ENCODE measurements around the gene IFNGR1. TPM values are rescaled to one million over a fixed set of nuclear protein-coding genes. Genes with fewer than 3 reads are reported as not detected.

The IFNGR1 gene
- polyA plus RNA-seq, 1 experiment: 56.1 TPM

DNA sequence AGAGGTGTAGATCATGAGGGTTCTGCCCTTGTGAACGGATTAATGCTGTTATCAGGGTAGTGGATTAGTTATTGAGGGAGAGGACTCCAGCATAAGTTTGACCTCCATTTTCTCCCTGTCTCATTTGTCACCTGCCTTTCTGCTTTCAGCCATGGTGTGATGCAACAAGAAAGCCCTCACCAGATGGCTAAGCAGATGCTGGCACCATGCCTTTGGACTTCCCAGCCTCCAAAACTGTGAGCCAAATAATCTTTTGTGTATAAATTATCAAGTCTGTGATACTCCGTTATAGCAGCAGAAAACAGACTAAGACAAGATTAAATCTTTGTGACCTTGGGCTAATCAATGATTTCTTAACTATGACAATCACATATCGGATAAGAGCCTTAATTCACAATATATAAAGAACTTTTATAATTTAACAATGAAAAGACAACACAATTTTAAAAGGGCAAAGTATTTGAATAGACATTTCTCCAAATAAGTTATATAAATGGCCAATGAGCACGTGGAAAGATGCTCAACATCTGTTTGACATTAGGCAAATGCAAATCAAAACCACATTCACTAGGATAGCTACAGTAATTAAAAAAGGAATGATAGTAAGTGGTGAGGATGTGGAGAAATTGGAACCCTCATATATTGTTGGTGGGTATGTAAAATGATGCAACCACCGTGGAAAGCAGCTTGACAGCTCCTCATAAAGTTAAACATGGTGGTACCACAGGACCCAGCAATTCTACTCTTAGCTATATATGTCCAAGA, 45.3 kb upstream of the IFNGR1 start:
- DNase-seq (ENCODE audit: low read depth): peak; percentile 26
- ChIA-PET POLR2A (no interaction called here), CTCF (interaction anchor here (0.6 to 1.2 kb wide), 3 partner anchors 12 to 50 kb away, joined by 3 to 4 read pairs (median 3); no protein-coding TSS in a partner anchor)
- Histone ChIP-seq H3K4me3 (ENCODE audit: low read depth, low read length) (no peak overlapping the region), H3K27me3 (ENCODE audit: control insufficient read depth, insufficient read depth, low read length) (no peaks in the 10 kb centered on the region; the same call in 1 of the 2 replicates), H3K36me3 (ENCODE audit: control insufficient read depth, insufficient read depth, low read length) (no peaks in the 10 kb centered on the region)
- TF ChIP-seq, protein P1, sequence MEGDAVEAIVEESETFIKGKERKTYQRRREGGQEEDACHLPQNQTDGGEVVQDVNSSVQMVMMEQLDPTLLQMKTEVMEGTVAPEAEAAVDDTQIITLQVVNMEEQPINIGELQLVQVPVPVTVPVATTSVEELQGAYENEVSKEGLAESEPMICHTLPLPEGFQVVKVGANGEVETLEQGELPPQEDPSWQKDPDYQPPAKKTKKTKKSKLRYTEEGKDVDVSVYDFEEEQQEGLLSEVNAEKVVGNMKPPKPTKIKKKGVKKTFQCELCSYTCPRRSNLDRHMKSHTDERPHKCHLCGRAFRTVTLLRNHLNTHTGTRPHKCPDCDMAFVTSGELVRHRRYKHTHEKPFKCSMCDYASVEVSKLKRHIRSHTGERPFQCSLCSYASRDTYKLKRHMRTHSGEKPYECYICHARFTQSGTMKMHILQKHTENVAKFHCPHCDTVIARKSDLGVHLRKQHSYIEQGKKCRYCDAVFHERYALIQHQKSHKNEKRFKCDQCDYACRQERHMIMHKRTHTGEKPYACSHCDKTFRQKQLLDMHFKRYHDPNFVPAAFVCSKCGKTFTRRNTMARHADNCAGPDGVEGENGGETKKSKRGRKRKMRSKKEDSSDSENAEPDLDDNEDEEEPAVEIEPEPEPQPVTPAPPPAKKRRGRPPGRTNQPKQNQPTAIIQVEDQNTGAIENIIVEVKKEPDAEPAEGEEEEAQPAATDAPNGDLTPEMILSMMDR (IDR thresholded peaks at IDR 0.05; ENCODE audit: insufficient read depth, low read depth, low read length): no peak

DNA sequence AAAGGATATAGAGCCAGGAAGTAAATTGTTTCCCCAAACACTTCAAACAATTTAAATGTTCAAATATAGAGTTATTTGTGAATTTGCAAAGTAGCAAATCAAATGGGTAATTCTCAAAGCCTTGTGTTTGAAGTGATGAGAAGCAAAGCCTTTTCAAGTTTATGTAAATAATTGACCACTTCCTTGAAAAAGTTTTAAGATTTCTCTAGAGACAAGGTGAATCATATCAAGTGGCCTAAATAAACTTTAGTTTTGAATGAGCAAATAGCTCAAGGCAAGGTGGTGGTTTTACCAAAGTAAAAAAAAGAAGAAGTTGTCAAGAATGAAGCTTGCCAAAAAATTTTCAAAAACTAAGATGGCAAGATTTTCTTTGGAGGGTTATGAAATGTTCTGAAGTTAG, 42.6 kb upstream of the IFNGR1 start:
- DNase-seq (ENCODE audit: low read depth): no peak
- no peaks in the 10 kb centered on the region; the same call in 1 of the 2 replicates for H3K27me3 ChIP-seq (ENCODE audit: control insufficient read depth, insufficient read depth, low read length)
- no peaks in the 10 kb centered on the region for H3K36me3 ChIP-seq (ENCODE audit: control insufficient read depth, insufficient read depth, low read length)
- TF ChIP-seq, protein P1 (IDR thresholded peaks at IDR 0.05; ENCODE audit: insufficient read depth, low read depth, low read length): no peak
- ChIA-PET CTCF (no interaction called here), POLR2A (interaction anchor here (0.8 kb wide), 1 partner anchor 50 kb away, joined by 7 read pairs; no protein-coding TSS in a partner anchor)
- H3K4me3 ChIP-seq (ENCODE audit: low read depth, low read length): no peak overlapping the region

DNA sequence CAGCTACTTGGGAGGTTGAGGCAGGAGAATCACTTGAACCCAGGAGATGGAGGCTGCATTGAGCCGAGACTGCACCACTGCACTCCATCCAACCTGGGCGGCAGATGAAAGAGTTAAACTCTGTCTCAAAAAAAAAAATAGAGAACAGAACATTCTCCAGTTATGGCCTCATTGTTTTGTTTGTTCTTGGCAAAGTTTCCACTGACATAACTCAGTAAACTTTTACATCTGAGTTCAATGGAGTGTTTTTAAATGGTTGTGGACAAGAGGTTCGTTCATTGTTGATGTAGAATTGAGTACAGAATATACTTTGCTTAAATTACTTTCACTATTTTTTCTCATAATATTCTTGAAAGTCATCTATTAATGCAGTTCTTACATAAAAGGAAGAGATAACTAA, 42.2 kb upstream of the IFNGR1 start:
- DNase-seq (ENCODE audit: low read depth): no peak
- CTCF ChIA-PET: no interaction called here
- Histone ChIP-seq H3K27me3 (ENCODE audit: control insufficient read depth, insufficient read depth, low read length) (no peaks in the 10 kb centered on the region; the same call in 1 of the 2 replicates), H3K36me3 (ENCODE audit: control insufficient read depth, insufficient read depth, low read length) (no peaks in the 10 kb centered on the region), H3K4me3 (ENCODE audit: low read depth, low read length) (no peak overlapping the region)
- TF ChIP-seq, protein P1 (IDR thresholded peaks at IDR 0.05; ENCODE audit: insufficient read depth, low read depth, low read length): no peak
- POLR2A ChIA-PET: no interaction called here

DNA sequence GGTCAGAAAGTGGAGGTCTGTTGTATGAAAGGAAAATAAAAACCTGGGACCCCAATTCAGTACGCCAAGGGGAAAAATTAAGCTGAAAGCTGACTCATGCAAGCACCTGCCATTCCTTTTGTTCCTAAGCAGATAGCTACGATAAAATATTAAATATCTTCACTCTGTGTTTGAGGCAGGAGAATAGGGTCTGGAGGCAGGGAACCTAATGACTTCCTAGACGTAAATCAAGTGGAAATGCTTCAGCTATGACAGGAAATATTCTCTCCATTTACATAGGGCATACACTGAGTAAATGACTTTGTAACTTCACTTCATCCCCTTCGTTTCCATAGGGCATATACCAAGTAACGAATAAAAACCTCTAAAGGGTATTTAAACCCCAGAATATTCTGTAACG, 41.0 kb upstream of the IFNGR1 start:
- Histone ChIP-seq H3K36me3 (ENCODE audit: control insufficient read depth, insufficient read depth, low read length) (no peaks in the 10 kb centered on the region), H3K4me3 (ENCODE audit: low read depth, low read length) (no peak overlapping the region), H3K27me3 (ENCODE audit: control insufficient read depth, insufficient read depth, low read length) (no peaks in the 10 kb centered on the region; the same call in 1 of the 2 replicates)
- DNase-seq (ENCODE audit: low read depth): no peak
- CTCF ChIA-PET: interaction anchor here (1.0 to 1.4 kb wide), 2 partner anchors 8 to 12 kb away, joined by 4 read pairs; no protein-coding TSS in a partner anchor
- TF ChIP-seq, protein P1 (IDR thresholded peaks at IDR 0.05; ENCODE audit: insufficient read depth, low read depth, low read length): no peak
- POLR2A ChIA-PET: no interaction called here

DNA sequence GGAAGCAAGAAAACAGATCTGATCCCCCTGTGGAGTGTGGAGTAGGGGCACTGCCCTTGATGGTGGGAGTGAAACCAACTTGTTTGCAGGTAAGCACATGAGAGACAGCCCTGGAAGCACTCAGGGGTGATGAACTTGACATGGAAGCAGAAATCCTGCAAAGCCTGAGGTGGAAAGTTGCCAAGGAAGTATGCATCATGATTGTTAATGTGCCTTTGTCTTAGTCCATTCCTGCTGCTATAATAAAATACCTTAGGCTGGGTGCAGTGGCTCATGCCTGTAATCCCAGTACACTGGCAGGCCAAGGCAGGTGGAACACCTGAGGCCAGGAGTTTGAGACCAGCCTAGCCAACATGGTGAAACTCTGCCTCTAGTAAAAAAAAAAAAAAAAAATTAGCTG, 40.2 kb upstream of the IFNGR1 start:
- no peak for DNase-seq (ENCODE audit: low read depth)

More for the DNA sequence above, 40.2 kb upstream of the IFNGR1 start:
- ChIA-PET CTCF (interaction anchor here (1.0 to 1.2 kb wide), 2 partner anchors 9 to 11 kb away, joined by 3 to 4 read pairs; no protein-coding TSS in a partner anchor), POLR2A (no interaction called here)
- Histone ChIP-seq H3K4me3 (ENCODE audit: low read depth, low read length) (no peak overlapping the region), H3K36me3 (ENCODE audit: control insufficient read depth, insufficient read depth, low read length) (no peaks in the 10 kb centered on the region), H3K27me3 (ENCODE audit: control insufficient read depth, insufficient read depth, low read length) (peaks cover 2% of the 10 kb centered on the region; the same call in 1 of the 2 replicates)
- TF ChIP-seq, protein P1 (IDR thresholded peaks at IDR 0.05; ENCODE audit: insufficient read depth, low read depth, low read length): no peak

All from BJ (cell line).